ENCODE measurements around the gene MAT1A. TPM values are rescaled to one million over a fixed set of nuclear protein-coding genes. Genes with fewer than 3 reads are reported as not detected.
"Not testable (repeated sequence)": the region's sequence is repeated elsewhere in the genome, so short reads cannot be mapped to it uniquely, and the experiment has no call there.

MAT1A gene
- total RNA-seq, 1 experiment from 2014 or later = 2.1 TPM

DNA sequence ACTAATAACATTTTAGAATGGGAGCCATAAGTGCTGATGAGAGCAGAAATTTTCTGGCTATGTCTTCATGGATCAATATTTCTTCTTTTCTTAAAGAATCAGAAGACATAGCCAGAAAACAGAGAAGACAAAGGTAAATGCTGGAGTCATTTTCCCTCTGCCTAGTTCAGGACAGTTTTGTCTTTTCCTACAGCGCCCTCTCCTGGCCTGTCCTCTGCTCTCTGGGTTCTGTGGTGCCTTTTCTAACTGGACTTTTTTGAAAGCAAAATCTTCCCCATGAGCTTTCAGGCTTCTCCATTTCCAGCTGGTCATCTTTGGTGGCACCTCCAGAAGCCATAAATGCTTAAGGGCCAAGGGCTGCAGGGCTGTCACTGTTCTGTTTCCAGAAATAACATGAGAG is 39.1 kb downstream of the MAT1A start:
- not testable (repeated sequence) for H2BK120ac ChIP-seq (ENCODE audit: low read depth, low read length, poor library complexity, severe bottlenecking); H3K56ac ChIP-seq (ENCODE audit: insufficient read length, low read depth, low read length); H3K27ac Mint-ChIP-seq; H4K91ac ChIP-seq (ENCODE audit: insufficient read length, low read depth, low read length); H3T11ph ChIP-seq (ENCODE audit: low read length); H4K5ac ChIP-seq (ENCODE audit: insufficient read length, low read depth, low read length); H3K9ac ChIP-seq (ENCODE audit: extremely low read depth, insufficient read length, low read length); H3K27me3 ChIP-seq (ENCODE audit: insufficient read depth, low read length); H4K20me1 ChIP-seq (ENCODE audit: control insufficient read depth, insufficient read depth, insufficient read length); H2BK12ac ChIP-seq (ENCODE audit: insufficient read length, low read depth, low read length); DNase-seq; H3K4me3 Mint-ChIP-seq; H2BK5ac ChIP-seq (ENCODE audit: insufficient read length, low read length); H3K4me1 Mint-ChIP-seq; H4K8ac ChIP-seq (replicated peaks; ENCODE audit: insufficient read length, low read depth, low read length); H3K9me3 Mint-ChIP-seq; H3K79me1 ChIP-seq (ENCODE audit: insufficient read depth, low read depth, low read length, poor library complexity, severe bottlenecking); H3K23me2 ChIP-seq (ENCODE audit: insufficient read length, low read depth, low read length, poor library complexity, severe bottlenecking); H3K36me3 Mint-ChIP-seq (ENCODE audit: insufficient read depth in 1 of 3, low read depth in 3 of 3); H3K4me2 ChIP-seq (ENCODE audit: insufficient read depth, insufficient read length, low read length); H3K23ac ChIP-seq (ENCODE audit: insufficient read length, low read depth, low read length); H3K14ac ChIP-seq (ENCODE audit: insufficient read depth, low read length); H3K27ac ChIP-seq (ENCODE audit: insufficient read length, low read depth, low read length); H2AFZ ChIP-seq (ENCODE audit: low read length); H2BK20ac ChIP-seq (ENCODE audit: low read depth, low read length, poor library complexity, severe bottlenecking); H2AK5ac ChIP-seq (ENCODE audit: insufficient read length, low read length); H3K9me3 ChIP-seq (ENCODE audit: control insufficient read depth, low read depth, low read length); H3K79me2 ChIP-seq (ENCODE audit: insufficient read depth, low read length); H2BK15ac ChIP-seq (ENCODE audit: low read depth, low read length); H3K4ac ChIP-seq (ENCODE audit: low read depth, low read length); H3K4me1 ChIP-seq (ENCODE audit: insufficient read depth, low read length); H3K18ac ChIP-seq (ENCODE audit: insufficient read length, low read depth, low read length)
- no CpG with 5 or more reads among the region's 1 CpG for WGBS (ENCODE audit: extremely low coverage, insufficient read length, low lambda C conversion rate)
- H3K27me3 Mint-ChIP-seq (ENCODE audit: low read depth) = peaks cover 14% of the 10 kb centered on the region

DNA sequence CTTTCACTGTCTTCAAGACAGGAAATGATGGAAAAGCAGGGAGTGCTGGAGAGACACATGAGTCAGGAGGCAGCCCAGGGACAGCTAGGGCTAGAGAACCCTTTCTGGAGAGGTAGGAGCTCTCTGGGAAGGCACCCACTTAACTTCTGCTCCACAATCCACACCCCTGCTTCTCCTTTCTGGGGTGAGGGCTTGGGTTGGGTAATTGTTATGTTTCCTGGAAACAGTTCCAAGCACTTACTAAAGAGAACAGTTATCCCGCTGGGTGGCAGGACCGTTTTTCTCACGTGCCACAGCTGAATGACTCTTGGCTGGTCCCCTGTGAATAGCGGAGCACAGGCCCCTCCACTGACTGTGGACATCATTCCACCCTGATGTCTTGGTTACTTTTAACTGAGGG is 39.6 kb downstream of the MAT1A start:
- H4K8ac ChIP-seq (replicated peaks; ENCODE audit: insufficient read length, low read depth, low read length); H3K9ac ChIP-seq (ENCODE audit: extremely low read depth, insufficient read length, low read length); H2BK20ac ChIP-seq (ENCODE audit: low read depth, low read length, poor library complexity, severe bottlenecking); H3K4ac ChIP-seq (ENCODE audit: low read depth, low read length); H3K9me3 ChIP-seq (ENCODE audit: control insufficient read depth, low read depth, low read length); H3K23ac ChIP-seq (ENCODE audit: insufficient read length, low read depth, low read length); H3K79me1 ChIP-seq (ENCODE audit: insufficient read depth, low read depth, low read length, poor library complexity, severe bottlenecking); H4K20me1 ChIP-seq (ENCODE audit: control insufficient read depth, insufficient read depth, insufficient read length); H2BK5ac ChIP-seq (ENCODE audit: insufficient read length, low read length); DNase-seq; H3K4me2 ChIP-seq (ENCODE audit: insufficient read depth, insufficient read length, low read length); H3K14ac ChIP-seq (ENCODE audit: insufficient read depth, low read length); H3T11ph ChIP-seq (ENCODE audit: low read length); H3K23me2 ChIP-seq (ENCODE audit: insufficient read length, low read depth, low read length, poor library complexity, severe bottlenecking); H4K5ac ChIP-seq (ENCODE audit: insufficient read length, low read depth, low read length); H3K36me3 Mint-ChIP-seq (ENCODE audit: insufficient read depth in 1 of 3, low read depth in 3 of 3); H3K18ac ChIP-seq (ENCODE audit: insufficient read length, low read depth, low read length); H3K79me2 ChIP-seq (ENCODE audit: insufficient read depth, low read length); H2BK15ac ChIP-seq (ENCODE audit: low read depth, low read length); H2AK5ac ChIP-seq (ENCODE audit: insufficient read length, low read length); H3K4me3 Mint-ChIP-seq; H4K91ac ChIP-seq (ENCODE audit: insufficient read length, low read depth, low read length); H3K56ac ChIP-seq (ENCODE audit: insufficient read length, low read depth, low read length); H3K27ac Mint-ChIP-seq; H3K27me3 ChIP-seq (ENCODE audit: insufficient read depth, low read length); H3K4me1 Mint-ChIP-seq; H3K9me3 Mint-ChIP-seq; H3K27ac ChIP-seq (ENCODE audit: insufficient read length, low read depth, low read length); H2BK120ac ChIP-seq (ENCODE audit: low read depth, low read length, poor library complexity, severe bottlenecking); H2AFZ ChIP-seq (ENCODE audit: low read length); H3K4me1 ChIP-seq (ENCODE audit: insufficient read depth, low read length); H2BK12ac ChIP-seq (ENCODE audit: insufficient read length, low read depth, low read length): not testable (repeated sequence)
- H3K27me3 Mint-ChIP-seq (ENCODE audit: low read depth) = peaks cover 15% of the 10 kb centered on the region
- WGBS (ENCODE audit: extremely low coverage, insufficient read length, low lambda C conversion rate) = no CpG with 5 or more reads among the region's 4 CpGs

Measured in H9 (cell line).